ENCODE results near the gene UBE3B.

DNA sequence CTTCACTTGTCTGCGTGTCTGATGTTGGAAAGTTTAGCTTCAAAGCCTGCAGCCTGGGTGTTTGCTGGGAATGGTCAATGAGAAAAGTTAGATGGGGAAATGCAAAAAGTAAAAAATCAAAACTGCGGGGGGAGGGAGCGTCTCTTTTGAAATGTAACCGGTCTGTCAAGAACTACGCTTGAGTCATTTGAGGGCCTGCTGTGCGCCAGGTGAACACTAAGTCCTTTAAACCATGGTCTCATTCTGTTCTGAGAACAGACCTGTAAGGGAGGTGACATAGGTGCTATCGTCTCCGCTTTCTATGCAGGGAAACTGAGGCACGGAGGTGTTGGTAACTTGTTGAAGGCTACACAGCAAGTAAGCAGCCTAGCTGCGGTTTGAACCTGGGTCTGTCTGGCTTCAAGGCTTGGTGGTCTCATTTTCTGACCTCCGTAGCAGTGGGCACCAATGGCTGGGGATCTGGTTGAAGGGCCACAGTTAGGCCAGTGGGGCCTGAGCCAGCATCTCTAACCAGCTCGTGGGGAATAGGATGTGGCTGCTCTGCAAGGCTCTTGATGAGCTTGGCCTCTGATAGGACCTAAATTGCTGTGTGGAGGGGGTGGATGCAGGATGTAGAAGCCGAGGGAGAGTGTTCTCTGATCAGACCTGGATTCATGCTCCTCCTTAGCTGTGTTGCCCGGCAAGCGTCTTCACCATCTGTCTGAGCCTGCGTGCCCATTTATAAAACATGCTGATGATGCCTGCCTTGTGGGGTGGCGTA is 41.8 kb upstream of the UBE3B start:
- TF ChIP-seq, protein P1, sequence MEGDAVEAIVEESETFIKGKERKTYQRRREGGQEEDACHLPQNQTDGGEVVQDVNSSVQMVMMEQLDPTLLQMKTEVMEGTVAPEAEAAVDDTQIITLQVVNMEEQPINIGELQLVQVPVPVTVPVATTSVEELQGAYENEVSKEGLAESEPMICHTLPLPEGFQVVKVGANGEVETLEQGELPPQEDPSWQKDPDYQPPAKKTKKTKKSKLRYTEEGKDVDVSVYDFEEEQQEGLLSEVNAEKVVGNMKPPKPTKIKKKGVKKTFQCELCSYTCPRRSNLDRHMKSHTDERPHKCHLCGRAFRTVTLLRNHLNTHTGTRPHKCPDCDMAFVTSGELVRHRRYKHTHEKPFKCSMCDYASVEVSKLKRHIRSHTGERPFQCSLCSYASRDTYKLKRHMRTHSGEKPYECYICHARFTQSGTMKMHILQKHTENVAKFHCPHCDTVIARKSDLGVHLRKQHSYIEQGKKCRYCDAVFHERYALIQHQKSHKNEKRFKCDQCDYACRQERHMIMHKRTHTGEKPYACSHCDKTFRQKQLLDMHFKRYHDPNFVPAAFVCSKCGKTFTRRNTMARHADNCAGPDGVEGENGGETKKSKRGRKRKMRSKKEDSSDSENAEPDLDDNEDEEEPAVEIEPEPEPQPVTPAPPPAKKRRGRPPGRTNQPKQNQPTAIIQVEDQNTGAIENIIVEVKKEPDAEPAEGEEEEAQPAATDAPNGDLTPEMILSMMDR (IDR thresholded peaks at IDR 0.05), result no peak
- no peak for TF ChIP-seq POLR2A (IDR thresholded peaks at IDR 0.05)
- no peak for TF ChIP-seq EP300 (IDR thresholded peaks at IDR 0.05)
- TF ChIP-seq POLR2AphosphoS5 (IDR thresholded peaks at IDR 0.05), result no peak
